Germinal center (tissue), 1 donor: ENCODE data around the gene PLPP6.

Source experiments
- DNase-seq: peaks from one replicate; pipeline ENCODE4 v3.0.0; 2012; ENCODE audit warnings: mixed read lengths, low spot score

The PLPP6 gene

GRCh38 chr9:4662989-4663792 is 1.1 kb downstream of the PLPP6 start:
- no peak for DNase-seq

GRCh38 chr9:4663956-4664355 is 1.9 kb downstream of the PLPP6 start:
- no peak for DNase-seq

- no peak for DNase-seq
Measured at GRCh38 chr9:4665357-4665756, 3.3 kb downstream of the PLPP6 start.

GRCh38 chr9:4666042-4666699 is 4.1 kb downstream of the PLPP6 start, which contains the start of gene SPATA6L:
TSS of gene SPATA6L (minus strand) at chr9:4666480. CDS start at chr9:4666250, 230 bp downstream.
- DNase-seq = peak; percentile 57

DNA sequence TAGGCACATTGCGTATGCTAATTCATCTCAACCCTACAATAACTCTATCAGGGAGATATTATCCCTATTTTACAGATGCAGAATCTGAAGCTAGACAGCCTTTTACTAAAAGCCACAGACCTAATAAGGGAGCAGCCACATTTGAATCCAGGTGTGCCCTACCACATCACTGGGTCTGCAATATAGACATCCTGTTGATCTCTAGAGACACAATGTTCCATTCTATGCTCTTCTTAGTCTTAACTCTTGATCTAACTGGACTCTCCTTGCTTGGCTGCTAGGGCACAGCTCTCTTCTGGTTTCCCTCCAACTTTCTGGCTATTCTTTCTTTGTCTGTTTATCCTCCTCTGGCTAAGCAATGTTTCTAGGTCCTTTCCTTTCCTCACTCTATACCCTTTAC is 5.6 kb downstream of the PLPP6 start:
- no peak for DNase-seq

DNA sequence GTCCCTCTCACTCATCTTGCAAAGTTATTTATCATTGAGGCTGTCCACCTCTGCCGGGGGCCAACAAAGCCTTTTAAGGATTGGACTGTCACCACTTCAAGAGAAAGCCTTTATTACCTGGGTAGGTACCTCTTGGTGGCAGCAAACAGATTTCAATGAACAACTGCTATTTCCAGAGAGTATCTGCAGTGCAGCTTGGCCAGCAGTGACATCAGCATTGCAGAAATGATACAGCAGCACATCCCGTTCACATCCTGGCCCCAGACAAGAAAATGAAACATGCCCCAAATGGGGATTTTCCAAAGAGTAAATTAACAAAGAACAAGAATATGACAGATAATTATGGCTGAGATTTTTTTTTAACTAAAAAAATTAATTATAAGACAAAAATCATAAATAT is 6.5 kb downstream of the PLPP6 start:
- DNase-seq = no peak

GRCh38 chr9:4669890-4670289 is 7.8 kb downstream of the PLPP6 start:
- DNase-seq = no peak

DNA sequence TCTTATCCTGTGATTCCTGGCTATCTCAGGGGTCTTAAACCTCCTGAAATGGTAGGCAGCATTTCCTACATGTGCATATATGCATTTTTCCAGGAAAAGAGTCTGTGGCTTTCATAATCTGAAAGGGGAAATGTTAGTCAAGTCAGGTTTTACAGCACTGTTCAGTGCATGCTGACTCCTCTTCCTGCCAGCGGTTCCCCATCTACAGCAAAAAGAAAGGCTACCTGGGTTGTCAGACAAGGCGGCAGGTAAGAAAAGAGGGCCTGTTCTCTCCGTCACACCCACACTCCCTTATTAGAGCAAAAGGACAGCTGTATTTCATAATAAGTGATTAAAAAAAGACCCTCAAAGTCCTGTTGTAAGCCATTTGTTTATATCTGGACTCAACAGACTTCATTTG is 8.5 kb downstream of the PLPP6 start:
- DNase-seq = no peak

DNA sequence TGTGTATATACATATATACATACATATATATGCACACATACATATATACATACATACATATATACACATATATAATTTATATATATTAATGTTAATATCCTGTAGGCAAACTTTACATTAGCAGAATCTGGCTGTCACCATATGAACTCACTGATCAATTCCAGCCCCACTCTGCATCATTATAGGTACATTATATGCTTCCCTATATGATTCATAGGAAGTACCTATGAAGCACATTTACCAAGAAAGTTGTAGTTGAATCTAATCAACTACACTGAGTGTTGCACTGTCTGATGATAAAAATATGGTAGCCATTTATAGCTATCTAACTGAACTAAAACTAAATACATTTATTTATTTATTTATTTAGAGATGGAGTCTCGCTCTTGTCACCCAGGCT is 9.6 kb downstream of the PLPP6 start:
- DNase-seq = no peak

- no peak for DNase-seq
Measured at GRCh38 chr9:4674783-4675182, 12.7 kb downstream of the PLPP6 start.

- DNase-seq = no peak
Measured at GRCh38 chr9:4677392-4677791, 15.3 kb downstream of the PLPP6 start.

DNA sequence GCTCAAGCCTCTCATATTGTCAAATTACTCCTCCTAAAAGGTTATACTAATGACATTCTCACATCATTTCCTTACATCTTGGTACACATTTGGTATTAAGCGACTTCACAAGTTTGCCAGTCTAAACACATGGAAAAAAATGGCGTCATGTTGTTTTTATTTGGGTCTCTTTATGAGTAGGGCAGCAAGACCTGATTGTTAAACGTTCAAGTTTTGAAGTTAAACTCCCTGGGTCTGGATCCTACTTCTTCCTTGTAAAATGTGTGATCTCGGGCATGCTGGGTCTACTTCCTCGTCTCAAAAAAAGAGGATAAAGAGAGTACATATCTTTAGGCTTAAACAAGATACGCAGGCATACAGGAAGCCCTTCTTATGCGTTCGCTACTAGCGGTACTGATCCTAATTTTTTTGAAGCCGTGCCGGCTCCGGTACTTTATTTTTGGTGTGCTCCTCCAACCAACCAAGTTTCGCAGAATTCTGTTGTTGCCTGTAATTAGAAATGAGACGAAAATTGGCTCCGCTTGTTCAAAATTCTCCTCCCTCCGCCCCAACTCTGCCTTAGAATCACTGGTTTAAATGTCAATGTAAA is 16.7 kb downstream of the PLPP6 start:
- DNase-seq = no peak

DNA sequence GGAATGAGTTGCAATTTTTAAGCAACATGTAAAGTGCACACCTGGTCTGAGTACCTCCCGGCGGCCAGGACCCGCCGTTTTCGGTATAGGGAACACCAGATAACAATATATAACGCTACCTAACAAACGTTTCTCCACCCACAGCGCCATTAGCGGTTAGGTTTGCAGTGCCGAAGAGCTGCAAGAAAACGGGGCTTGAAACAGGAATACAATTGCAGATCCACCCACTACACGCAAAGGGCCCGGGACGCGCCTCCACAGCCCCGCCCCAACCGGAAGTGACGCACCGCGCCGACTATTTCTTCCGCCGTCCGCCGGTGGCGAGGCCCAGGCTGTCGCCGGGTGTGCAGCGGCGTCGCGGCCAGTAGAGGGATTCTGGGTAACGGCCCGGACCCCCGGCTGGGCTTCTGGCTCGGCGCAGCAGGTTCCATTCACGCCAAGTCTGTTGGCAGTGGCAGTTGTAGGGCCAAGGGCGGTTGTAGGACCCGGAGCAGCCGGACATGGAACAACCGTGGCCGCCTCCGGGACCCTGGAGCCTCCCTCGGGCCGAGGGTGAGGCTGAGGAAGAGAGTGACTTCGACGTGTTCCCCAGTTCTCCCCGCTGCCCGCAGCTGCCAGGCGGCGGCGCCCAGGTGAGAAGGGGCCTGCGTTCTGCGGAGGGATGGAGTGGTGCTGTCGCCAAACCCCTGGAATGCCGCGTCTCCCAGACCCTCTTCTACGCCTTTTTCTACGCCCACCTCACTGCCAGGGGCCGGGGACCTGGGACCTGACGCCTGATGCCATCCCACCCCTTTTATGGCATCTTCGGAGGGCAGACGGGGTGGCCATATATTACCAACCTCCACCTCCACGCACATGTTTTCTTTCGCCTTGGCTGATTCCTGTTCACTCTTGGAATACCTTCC is 17.4 kb downstream of the PLPP6 start, which contains the start of gene CDC37L1:
CDC37L1 (plus strand) TSS at position 302 of the 905 bp plus-strand sequence; CDS start at position 501, 199 bp downstream.
- DNase-seq = peak; percentile 94

- DNase-seq = no peak
Measured at GRCh38 chr9:4680173-4680525, 18.1 kb downstream of the PLPP6 start.

GRCh38 chr9:4680750-4681149 is 18.7 kb downstream of the PLPP6 start:
- no peak for DNase-seq

GRCh38 chr9:4684820-4685219 is 22.7 kb downstream of the PLPP6 start:
- no peak for DNase-seq

DNA sequence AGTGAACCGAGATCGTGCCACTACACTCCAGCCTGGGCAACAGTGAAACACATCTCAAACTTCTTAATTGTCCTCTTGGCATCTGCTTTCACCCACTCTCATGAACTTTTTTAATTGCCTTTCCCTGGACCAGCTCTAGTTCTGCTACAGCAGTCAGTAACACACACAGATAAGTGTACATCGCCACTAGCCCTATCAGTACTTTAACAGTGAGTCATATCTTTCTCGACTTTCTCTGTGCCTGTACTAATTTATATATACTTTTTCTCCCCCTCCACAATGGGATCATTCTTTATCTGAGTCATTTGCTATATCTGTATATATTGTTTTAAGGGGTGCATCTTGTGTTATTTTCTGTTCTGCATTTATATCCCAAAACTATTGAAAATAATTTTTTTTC is 24.0 kb downstream of the PLPP6 start:
- no peak for DNase-seq

DNA sequence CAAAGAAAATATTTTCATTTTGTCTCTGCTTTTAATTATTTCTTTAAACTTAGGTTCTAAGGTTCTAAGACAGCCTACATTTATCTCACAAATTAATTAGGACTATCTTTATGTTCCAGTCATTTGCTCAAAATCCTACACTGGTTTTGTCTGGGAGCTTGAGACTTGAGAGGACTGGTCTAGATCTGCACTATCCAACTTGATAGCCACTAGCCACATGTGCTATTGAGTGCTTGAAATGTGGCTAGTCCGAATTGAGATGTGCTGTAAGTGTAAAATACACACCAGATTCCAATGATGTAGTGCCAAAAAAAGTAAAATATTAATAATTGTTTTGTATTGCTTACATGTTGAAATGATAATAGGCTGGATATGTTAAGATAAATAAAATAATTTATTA is 24.5 kb downstream of the PLPP6 start:
- DNase-seq = no peak

DNA sequence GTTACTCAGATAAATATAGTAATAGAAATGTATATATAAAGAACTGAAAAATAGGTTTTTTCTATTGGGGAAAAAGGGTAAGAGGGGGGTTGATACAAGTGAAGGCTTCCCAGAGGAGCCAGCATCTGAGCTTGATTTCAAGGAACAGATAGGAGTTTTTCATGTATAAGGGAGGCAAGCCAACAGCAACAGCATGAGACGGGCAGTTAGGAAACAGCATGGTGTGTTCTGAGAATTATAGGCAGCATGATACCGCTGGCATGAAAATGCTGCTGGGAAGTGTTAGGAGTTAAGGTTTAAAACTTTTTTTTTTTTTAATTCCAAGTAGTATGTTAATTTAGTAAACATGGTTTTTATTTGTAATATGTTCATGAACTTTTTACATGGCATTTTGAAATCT is 26.9 kb downstream of the PLPP6 start:
- no peak for DNase-seq

DNA sequence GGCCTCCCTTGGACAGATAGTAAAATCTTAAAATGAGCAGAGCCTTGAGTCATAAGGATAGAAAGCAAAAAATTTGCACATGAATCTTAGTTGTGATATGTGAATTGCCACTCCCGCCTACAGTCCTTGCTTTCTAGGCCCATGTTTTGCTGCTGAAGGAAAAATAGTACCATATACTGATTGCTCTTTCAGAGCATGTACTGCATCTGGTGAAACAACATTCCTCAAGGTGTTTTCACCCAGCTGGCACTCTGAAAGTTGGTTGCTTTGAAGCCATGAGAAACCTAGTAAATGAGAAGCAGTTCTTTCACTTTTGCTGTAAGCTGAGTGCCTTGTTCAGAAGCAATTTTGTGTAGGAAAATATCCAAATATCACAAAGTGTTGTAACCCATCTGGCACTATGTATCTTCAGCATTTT is 27.6 kb downstream of the PLPP6 start:
- DNase-seq = no peak

DNA sequence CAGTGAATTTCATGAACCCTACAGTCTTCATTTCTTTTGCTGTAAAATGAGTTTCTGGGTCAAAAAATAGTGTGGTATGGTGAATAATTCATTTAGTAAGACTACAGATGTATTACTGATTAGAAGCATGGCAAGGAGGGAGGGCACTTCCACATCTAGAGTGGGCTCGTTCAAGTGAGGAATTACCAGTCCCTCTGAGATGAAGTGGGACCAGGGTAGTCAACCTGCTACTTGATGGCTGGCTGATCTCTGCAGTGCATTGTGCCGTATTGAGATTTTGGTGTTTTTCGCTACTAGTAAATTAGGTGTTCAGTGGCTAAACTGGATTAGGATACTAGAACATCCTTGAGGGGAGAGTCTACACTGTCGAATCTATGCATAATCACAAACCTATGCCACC is 28.1 kb downstream of the PLPP6 start:
- DNase-seq = no peak

DNA sequence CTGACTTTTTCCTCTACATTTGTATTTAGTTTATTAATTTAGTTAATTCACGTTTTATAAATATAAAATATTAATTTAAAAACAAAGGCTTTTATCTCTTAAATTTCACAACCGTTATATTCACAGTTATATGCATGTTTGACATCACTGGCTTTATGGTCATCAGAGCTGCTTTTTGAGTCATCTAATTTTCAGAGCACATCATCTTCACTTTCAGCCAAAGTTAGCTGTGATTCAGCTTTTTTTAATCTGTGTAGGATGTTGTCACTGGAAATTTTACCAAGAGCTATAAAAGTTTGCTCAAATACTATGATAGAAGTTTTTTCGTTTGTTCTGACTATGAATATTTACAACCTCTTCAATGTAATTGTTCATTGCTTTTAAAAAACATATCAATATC is 29.7 kb downstream of the PLPP6 start:
- DNase-seq = no peak
